ENCODE data around the gene CAPZB. TPM values are rescaled to one million over a fixed set of nuclear protein-coding genes. Genes with fewer than 3 reads are reported as not detected.

Gene CAPZB
- total RNA-seq, 3 donors from 2014 or later (not counting 1 experiment from before 2014, with no cell fraction given) = 369 to 393 (median 375) TPM

DNA sequence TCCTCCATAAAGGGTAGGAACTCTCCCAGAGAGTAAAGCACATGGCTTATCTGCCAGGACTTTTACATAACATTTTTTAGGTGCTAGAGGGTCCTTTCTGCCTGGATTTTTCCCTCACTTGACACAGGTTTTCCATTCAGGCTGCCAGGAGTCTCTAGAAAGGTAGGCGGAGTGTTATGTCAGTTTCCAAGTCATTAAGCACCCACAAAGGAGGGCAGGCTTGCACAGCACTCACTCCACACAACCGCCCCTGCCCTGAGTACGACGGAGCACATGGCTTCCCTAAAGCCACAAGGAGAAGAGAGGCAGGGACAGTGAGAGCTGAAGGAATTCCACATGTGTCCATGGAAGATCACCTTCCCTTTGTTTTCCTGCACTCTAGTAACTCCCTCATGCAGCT, 55.7 kb downstream of the CAPZB start:
- Mint-ChIP-seq H3K36me3 (no peaks in the 10 kb centered on the region), H3K4me1 (peaks cover 73 to 80% of the 10 kb centered on the region in 2 donors), H3K4me3 (no peak overlapping the region), H3K9me3 (no peaks in the 10 kb centered on the region), H3K27me3 (ENCODE audit: low read depth in 2 of 2) (no peaks in the 10 kb centered on the region), H3K27ac (peak overlapping the region; percentile 81 to 82)
- intact Hi-C loops (cut with micrococcal nuclease) = no loop called here
- Histone ChIP-seq H3K27ac (ENCODE audit: low read length) (no peak overlapping the region), H3K9me3 (ENCODE audit: control insufficient read depth, insufficient read depth, low read length) (no peaks in the 10 kb centered on the region), H3K4me3 (ENCODE audit: low read length) (no peak overlapping the region), H3K27me3 (ENCODE audit: control insufficient read depth, insufficient read depth, low read length) (no peaks in the 10 kb centered on the region), H3K36me3 (ENCODE audit: control insufficient read depth, insufficient read depth, low read length) (no peaks in the 10 kb centered on the region), H3K4me1 (ENCODE audit: control insufficient read depth, insufficient read depth, low read length) (peaks cover 43% of the 10 kb centered on the region)
- TF ChIP-seq, protein P1, sequence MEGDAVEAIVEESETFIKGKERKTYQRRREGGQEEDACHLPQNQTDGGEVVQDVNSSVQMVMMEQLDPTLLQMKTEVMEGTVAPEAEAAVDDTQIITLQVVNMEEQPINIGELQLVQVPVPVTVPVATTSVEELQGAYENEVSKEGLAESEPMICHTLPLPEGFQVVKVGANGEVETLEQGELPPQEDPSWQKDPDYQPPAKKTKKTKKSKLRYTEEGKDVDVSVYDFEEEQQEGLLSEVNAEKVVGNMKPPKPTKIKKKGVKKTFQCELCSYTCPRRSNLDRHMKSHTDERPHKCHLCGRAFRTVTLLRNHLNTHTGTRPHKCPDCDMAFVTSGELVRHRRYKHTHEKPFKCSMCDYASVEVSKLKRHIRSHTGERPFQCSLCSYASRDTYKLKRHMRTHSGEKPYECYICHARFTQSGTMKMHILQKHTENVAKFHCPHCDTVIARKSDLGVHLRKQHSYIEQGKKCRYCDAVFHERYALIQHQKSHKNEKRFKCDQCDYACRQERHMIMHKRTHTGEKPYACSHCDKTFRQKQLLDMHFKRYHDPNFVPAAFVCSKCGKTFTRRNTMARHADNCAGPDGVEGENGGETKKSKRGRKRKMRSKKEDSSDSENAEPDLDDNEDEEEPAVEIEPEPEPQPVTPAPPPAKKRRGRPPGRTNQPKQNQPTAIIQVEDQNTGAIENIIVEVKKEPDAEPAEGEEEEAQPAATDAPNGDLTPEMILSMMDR (IDR thresholded peaks at IDR 0.05) = no peak
- no peak for ATAC-seq
- DNase-seq = no peak
- WGBS (ENCODE audit: insufficient coverage) = 88% methylated on average over 4 of the region's 4 CpGs

DNA sequence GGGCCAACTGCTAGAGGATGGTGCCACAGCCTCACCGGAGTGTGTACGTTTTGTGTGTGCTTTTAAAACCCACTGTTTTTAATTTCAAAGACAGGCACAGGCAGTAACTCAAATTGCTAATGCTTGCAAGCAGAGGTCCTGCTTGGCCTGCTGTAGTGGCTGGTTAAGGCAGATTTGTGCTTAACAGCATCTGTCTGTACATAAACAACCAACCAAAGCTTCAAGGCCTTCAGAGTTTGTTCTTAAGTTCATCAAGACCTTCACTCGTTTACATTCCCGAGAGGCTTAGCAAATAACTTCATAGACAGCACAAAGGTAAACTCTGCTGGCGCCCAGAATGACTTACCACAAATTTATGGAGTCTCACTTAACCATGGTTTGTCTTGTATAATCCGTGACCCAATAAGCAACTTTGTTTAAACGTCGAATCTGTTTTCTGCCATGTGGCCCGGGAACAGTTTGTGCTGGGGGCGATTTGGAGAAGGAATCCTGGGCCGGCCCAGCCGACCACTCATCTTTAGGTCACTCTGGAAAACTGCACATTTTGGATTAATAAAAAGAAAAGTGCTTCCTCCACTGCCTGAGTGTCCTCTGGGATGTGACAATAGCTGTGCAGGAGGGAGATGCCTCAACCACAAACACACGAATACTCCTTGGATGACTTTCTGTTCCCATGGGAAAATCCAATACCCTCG, 58.1 kb downstream of the CAPZB start:
- ATAC-seq (no peak), DNase-seq (no peak)
- WGBS (ENCODE audit: insufficient coverage) = 93% methylated on average over 14 of the region's 14 CpGs
- H3K27me3 ChIP-seq (ENCODE audit: control insufficient read depth, insufficient read depth, low read length) = no peaks in the 10 kb centered on the region
- H3K36me3 ChIP-seq (ENCODE audit: control insufficient read depth, insufficient read depth, low read length) = no peaks in the 10 kb centered on the region
- no peak overlapping the region for H3K27ac ChIP-seq (ENCODE audit: low read length)
- H3K27ac Mint-ChIP-seq = peak overlapping the region; percentile 81 to 82
- H3K4me1 ChIP-seq (ENCODE audit: control insufficient read depth, insufficient read depth, low read length) = peaks cover 52% of the 10 kb centered on the region
- TF ChIP-seq, protein P1 (IDR thresholded peaks at IDR 0.05) = no peak
- H3K4me1 Mint-ChIP-seq = peaks cover 73 to 79% of the 10 kb centered on the region in 2 donors
- intact Hi-C loops (cut with micrococcal nuclease) = no loop called here
- H3K9me3 Mint-ChIP-seq = no peaks in the 10 kb centered on the region
- H3K27me3 Mint-ChIP-seq (ENCODE audit: low read depth in 2 of 2) = no peaks in the 10 kb centered on the region
- H3K36me3 Mint-ChIP-seq = no peaks in the 10 kb centered on the region
- H3K4me3 ChIP-seq (ENCODE audit: low read length) = no peak overlapping the region
- no peak overlapping the region for H3K4me3 Mint-ChIP-seq
- H3K9me3 ChIP-seq (ENCODE audit: control insufficient read depth, insufficient read depth, low read length) = no peaks in the 10 kb centered on the region

DNA sequence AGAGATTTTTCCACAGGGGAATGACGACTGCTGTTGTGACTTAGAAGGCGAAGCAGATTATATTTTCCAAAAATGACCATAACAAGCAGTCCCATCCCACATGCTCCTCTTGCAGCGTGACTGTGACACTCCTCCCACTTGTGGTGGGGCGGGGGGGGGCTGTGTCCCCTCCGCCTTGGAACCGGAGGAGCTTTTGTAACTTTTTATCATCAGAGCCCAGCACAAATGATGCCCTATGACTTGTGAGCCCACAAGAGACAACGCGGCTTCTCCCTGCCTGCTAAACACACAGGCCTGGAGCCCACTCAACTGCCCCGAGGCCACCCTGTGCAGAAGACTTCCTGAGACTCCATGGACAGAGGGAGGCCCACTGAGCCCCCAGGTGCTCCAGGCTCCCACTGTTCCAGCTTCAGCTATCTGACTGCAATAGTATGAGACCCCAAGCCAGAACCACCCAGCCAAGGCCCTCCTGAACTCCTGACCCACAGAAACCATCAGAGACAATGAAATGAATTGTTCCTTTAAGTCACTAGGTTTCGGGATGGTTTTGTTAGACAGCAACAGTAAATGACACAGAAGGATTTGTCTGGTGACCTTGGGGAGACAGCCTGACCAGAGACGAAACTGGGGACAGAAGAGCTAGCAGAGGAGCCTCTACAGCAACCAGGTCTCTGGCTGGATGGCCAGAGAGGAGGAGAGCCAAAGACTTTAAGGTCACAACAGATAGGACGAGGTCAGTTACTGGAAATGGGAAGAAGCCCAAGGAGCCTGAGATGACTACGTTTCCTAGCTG, 58.8 kb downstream of the CAPZB start:
- Mint-ChIP-seq H3K36me3 (no peaks in the 10 kb centered on the region), H3K4me1 (peaks cover 81 to 87% of the 10 kb centered on the region in 2 donors), H3K4me3 (no peak overlapping the region), H3K27me3 (ENCODE audit: low read depth in 2 of 2) (no peaks in the 10 kb centered on the region), H3K9me3 (no peaks in the 10 kb centered on the region), H3K27ac (peak overlapping the region; percentile 67 to 81)
- TF ChIP-seq, protein P1 (IDR thresholded peaks at IDR 0.05) = no peak
- Histone ChIP-seq H3K36me3 (ENCODE audit: control insufficient read depth, insufficient read depth, low read length) (no peaks in the 10 kb centered on the region), H3K4me3 (ENCODE audit: low read length) (no peak overlapping the region), H3K4me1 (ENCODE audit: control insufficient read depth, insufficient read depth, low read length) (peaks cover 48% of the 10 kb centered on the region), H3K9me3 (ENCODE audit: control insufficient read depth, insufficient read depth, low read length) (no peaks in the 10 kb centered on the region), H3K27me3 (ENCODE audit: control insufficient read depth, insufficient read depth, low read length) (no peaks in the 10 kb centered on the region), H3K27ac (ENCODE audit: low read length) (no peak overlapping the region)
- intact Hi-C loops (cut with micrococcal nuclease) = no loop called here
- ATAC-seq (no peak), DNase-seq (no peak)
- 92% methylated on average over 13 of the region's 13 CpGs for WGBS (ENCODE audit: insufficient coverage)
